SJCRH30 (cell line): ENCODE data around the gene HLA-A. TPM values are rescaled to one million over a fixed set of nuclear protein-coding genes. Genes with fewer than 3 reads are reported as not detected.

Experiments
- DNase-seq, 2 experiments: peaks; one replicate each; pipeline ENCODE4 v3.0.0-alpha.2; 2015 to 2020
- H3K27ac ChIP-seq: fragments of 250-450 bp; sonication (Bioruptor Pico); 2 replicates; pipeline ENCODE4 v1.5.1; 2020; ENCODE audit warnings: mild to moderate bottlenecking, moderate library complexity
- H3K27me3 ChIP-seq: fragments of 250-450 bp; sonication (Bioruptor Pico); 2 replicates; pipeline ENCODE4 v1.5.1; 2020; ENCODE audit warnings: mild to moderate bottlenecking, moderate library complexity
- H3K36me3 ChIP-seq: fragments of 250-450 bp; sonication (Bioruptor Pico); 2 replicates; pipeline ENCODE4 v1.5.1; 2020; ENCODE audit warnings: mild to moderate bottlenecking, moderate library complexity
- H3K4me1 ChIP-seq: fragments of 250-450 bp; sonication (Bioruptor Pico); 2 replicates; pipeline ENCODE4 v1.5.1; 2020; ENCODE audit warnings: mild to moderate bottlenecking, moderate library complexity
- H3K4me3 ChIP-seq: fragments of 250-450 bp; sonication (Bioruptor Pico); 2 replicates; pipeline ENCODE4 v1.5.1; 2020; ENCODE audit warnings: mild to moderate bottlenecking, moderate library complexity
- H3K9me3 ChIP-seq: fragments of 250-450 bp; sonication (Bioruptor Pico); replicated peaks from 2 replicates; pipeline ENCODE4 v1.5.1; 2020; ENCODE audit warnings: mild to moderate bottlenecking, moderate library complexity
- total RNA-seq: library from RNA; depleted of rRNA; stranded (reverse); fragments of >200 nt; shearing (Covaris generic); gene quantifications from 2 replicates; pipeline ENCODE4 v1.2.3, GENCODE V29; 2014; rRNA removed

Gene HLA-A
- total RNA-seq: 0.08 and 0.22 TPM in 2 replicates

- H3K36me3 ChIP-seq: no peaks in the 10 kb centered on the region
- no peaks in the 10 kb centered on the region for H3K27me3 ChIP-seq
- H3K9me3 ChIP-seq: no peaks in the 10 kb centered on the region
- H3K27ac ChIP-seq: no peak within 1 kb of the TSS
- DNase-seq: no peak
- no peak within 1 kb of the TSS for H3K4me3 ChIP-seq
- no peaks in the 10 kb centered on the region for H3K4me1 ChIP-seq
Observed at GRCh38 chr6:29942275-29943052, at the start of gene HLA-A. Gene HLA-A (plus strand): TSS chr6:29942532. CDS start chr6:29942554, 22 bp downstream.

GRCh38 chr6:29892696-29893095 is 49.6 kb upstream of the HLA-A start:
- Histone ChIP-seq H3K36me3 (no peaks in the 10 kb centered on the region), H3K9me3 (no peaks in the 10 kb centered on the region), H3K27ac (no peak overlapping the region), H3K4me1 (no peaks in the 10 kb centered on the region), H3K4me3 (no peak overlapping the region), H3K27me3 (no peaks in the 10 kb centered on the region)
- no peak for DNase-seq

GRCh38 chr6:29899281-29899680 is 43.1 kb upstream of the HLA-A start:
- Histone ChIP-seq H3K4me1 (no peaks in the 10 kb centered on the region), H3K9me3 (no peaks in the 10 kb centered on the region), H3K27ac (no peak overlapping the region), H3K36me3 (no peaks in the 10 kb centered on the region), H3K4me3 (no peak overlapping the region), H3K27me3 (no peaks in the 10 kb centered on the region)
- no peak for DNase-seq

- Histone ChIP-seq H3K27ac (no peak overlapping the region), H3K9me3 (no peaks in the 10 kb centered on the region), H3K4me1 (no peaks in the 10 kb centered on the region), H3K4me3 (no peak overlapping the region), H3K27me3 (no peaks in the 10 kb centered on the region), H3K36me3 (no peaks in the 10 kb centered on the region)
- no peak for DNase-seq
Observed at GRCh38 chr6:29905286-29905685, 37.0 kb upstream of the HLA-A start.

GRCh38 chr6:29907637-29908340 is 34.5 kb upstream of the HLA-A start:
- DNase-seq: no peak
- H3K27ac ChIP-seq: no peak overlapping the region
- H3K4me1 ChIP-seq: no peaks in the 10 kb centered on the region
- H3K9me3 ChIP-seq: no peaks in the 10 kb centered on the region
- no peaks in the 10 kb centered on the region for H3K27me3 ChIP-seq
- H3K4me3 ChIP-seq: no peak overlapping the region
- no peaks in the 10 kb centered on the region for H3K36me3 ChIP-seq

GRCh38 chr6:29908341-29908662 is 34.0 kb upstream of the HLA-A start:
- no peaks in the 10 kb centered on the region for H3K9me3 ChIP-seq
- DNase-seq: no peak
- H3K27ac ChIP-seq: no peak overlapping the region
- H3K36me3 ChIP-seq: no peaks in the 10 kb centered on the region
- no peaks in the 10 kb centered on the region for H3K4me1 ChIP-seq
- H3K27me3 ChIP-seq: no peaks in the 10 kb centered on the region
- H3K4me3 ChIP-seq: no peak overlapping the region

- H3K36me3 ChIP-seq: no peaks in the 10 kb centered on the region
- no peak overlapping the region for H3K4me3 ChIP-seq
- H3K9me3 ChIP-seq: no peaks in the 10 kb centered on the region
- no peaks in the 10 kb centered on the region for H3K4me1 ChIP-seq
- DNase-seq: no peak
- no peak overlapping the region for H3K27ac ChIP-seq
- H3K27me3 ChIP-seq: no peaks in the 10 kb centered on the region
Observed at GRCh38 chr6:29908710-29909109, 33.6 kb upstream of the HLA-A start.

GRCh38 chr6:29909985-29910384 is 32.3 kb upstream of the HLA-A start:
- Histone ChIP-seq H3K36me3 (no peaks in the 10 kb centered on the region), H3K4me1 (no peaks in the 10 kb centered on the region), H3K27ac (no peak overlapping the region), H3K27me3 (no peaks in the 10 kb centered on the region), H3K9me3 (no peaks in the 10 kb centered on the region), H3K4me3 (no peak overlapping the region)
- DNase-seq: no peak

GRCh38 chr6:29912840-29913239 is 29.5 kb upstream of the HLA-A start:
- no peaks in the 10 kb centered on the region for H3K9me3 ChIP-seq
- no peaks in the 10 kb centered on the region for H3K36me3 ChIP-seq
- no peaks in the 10 kb centered on the region for H3K27me3 ChIP-seq
- no peak overlapping the region for H3K27ac ChIP-seq
- H3K4me3 ChIP-seq: no peak overlapping the region
- no peak for DNase-seq
- H3K4me1 ChIP-seq: no peaks in the 10 kb centered on the region

GRCh38 chr6:29916741-29917140 is 25.6 kb upstream of the HLA-A start:
- H3K36me3 ChIP-seq: no peaks in the 10 kb centered on the region
- no peaks in the 10 kb centered on the region for H3K9me3 ChIP-seq
- H3K27ac ChIP-seq: no peak overlapping the region
- DNase-seq: no peak
- no peaks in the 10 kb centered on the region for H3K27me3 ChIP-seq
- H3K4me3 ChIP-seq: no peak overlapping the region
- no peaks in the 10 kb centered on the region for H3K4me1 ChIP-seq

GRCh38 chr6:29917857-29918256 is 24.5 kb upstream of the HLA-A start:
- no peak overlapping the region for H3K27ac ChIP-seq
- peak in 1 of 2 experiments; percentile 1 for DNase-seq
- no peak overlapping the region for H3K4me3 ChIP-seq
- H3K4me1 ChIP-seq: no peaks in the 10 kb centered on the region
- H3K9me3 ChIP-seq: no peaks in the 10 kb centered on the region
- no peaks in the 10 kb centered on the region for H3K36me3 ChIP-seq
- H3K27me3 ChIP-seq: no peaks in the 10 kb centered on the region

- Histone ChIP-seq H3K4me1 (no peaks in the 10 kb centered on the region), H3K36me3 (no peaks in the 10 kb centered on the region), H3K27ac (no peak overlapping the region), H3K4me3 (no peak overlapping the region), H3K9me3 (no peaks in the 10 kb centered on the region), H3K27me3 (no peaks in the 10 kb centered on the region)
- DNase-seq: no peak
Observed at GRCh38 chr6:29919506-29920445, 22.6 kb upstream of the HLA-A start.

GRCh38 chr6:29924287-29924686 is 18.0 kb upstream of the HLA-A start:
- Histone ChIP-seq H3K27ac (no peak overlapping the region), H3K36me3 (no peaks in the 10 kb centered on the region), H3K4me3 (no peak overlapping the region), H3K4me1 (no peaks in the 10 kb centered on the region), H3K27me3 (no peaks in the 10 kb centered on the region), H3K9me3 (no peaks in the 10 kb centered on the region)
- DNase-seq: no peak

GRCh38 chr6:29924731-29925130 is 17.6 kb upstream of the HLA-A start:
- H3K4me3 ChIP-seq: no peak overlapping the region
- DNase-seq: no peak
- no peaks in the 10 kb centered on the region for H3K4me1 ChIP-seq
- H3K9me3 ChIP-seq: no peaks in the 10 kb centered on the region
- no peaks in the 10 kb centered on the region for H3K27me3 ChIP-seq
- H3K27ac ChIP-seq: no peak overlapping the region
- no peaks in the 10 kb centered on the region for H3K36me3 ChIP-seq

GRCh38 chr6:29925321-29925720 is 17.0 kb upstream of the HLA-A start:
- Histone ChIP-seq H3K4me1 (no peaks in the 10 kb centered on the region), H3K4me3 (no peak overlapping the region), H3K36me3 (no peaks in the 10 kb centered on the region), H3K27me3 (no peaks in the 10 kb centered on the region), H3K27ac (no peak overlapping the region), H3K9me3 (no peaks in the 10 kb centered on the region)
- no peak for DNase-seq
